H4 (cell line): ENCODE measurements around the gene XBP1. TPM values are rescaled to one million over a fixed set of nuclear protein-coding genes. Genes with fewer than 3 reads are reported as not detected.

Experiments
- total RNA-seq: library from RNA; depleted of rRNA; stranded (reverse); fragments of >200 nt; shearing (Covaris generic); gene quantifications from 2 replicates; pipeline ENCODE4 v1.2.3, GENCODE V29; 2014; rRNA removed

XBP1 gene
- total RNA-seq, 1 experiment from 2014 or later, result 124 TPM

Other genes with a start within 250 kb of the XBP1 start
- under 0.01 and 0.23 TPM in 2 replicates for gene TTC28, start 120.7 kb downstream of the XBP1 start, total RNA-seq
- gene CHEK2, start 58.7 kb downstream of the XBP1 start, total RNA-seq, result 22.9 and 24.8 TPM in 2 replicates
- 17.6 and 22.4 TPM in 2 replicates for gene HSCB, start 58.5 kb downstream of the XBP1 start, total RNA-seq
- gene CCDC117, start 27.9 kb downstream of the XBP1 start, total RNA-seq, result 16.0 and 17.2 TPM in 2 replicates
- 1.8 and 2.6 TPM in 2 replicates for gene ZNRF3, start 83.0 kb upstream of the XBP1 start, total RNA-seq